ENCODE data around the gene ACTA1. TPM values are rescaled to one million over a fixed set of nuclear protein-coding genes. Genes with fewer than 3 reads are reported as not detected.

ACTA1 gene
- total and polyA plus RNA-seq, 2 donors (not counting 3 experiments of a cell fraction or from before 2014, with no cell fraction given): 0.22 to 0.33 TPM

DNA sequence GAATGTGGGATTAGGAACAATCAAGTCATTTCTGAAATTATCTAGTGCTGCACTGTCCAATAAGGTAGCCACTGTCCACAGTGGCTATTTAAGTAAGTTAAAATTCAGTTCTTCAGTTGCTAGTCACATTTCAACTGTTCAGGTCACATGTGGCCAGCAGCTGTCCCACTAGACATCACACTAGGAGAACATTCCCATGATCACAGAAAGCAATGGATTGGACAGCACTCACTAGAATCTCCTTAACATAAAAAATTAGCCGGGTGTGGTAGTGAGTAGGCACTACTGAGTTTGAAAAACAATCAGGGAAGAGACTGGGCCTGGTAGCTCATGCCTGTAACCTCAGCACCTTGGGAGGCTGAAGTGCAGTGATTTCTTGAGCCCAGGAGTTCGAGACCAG lies 40.6 kb upstream of the ACTA1 start:
- H3K9ac ChIP-seq (replicated peaks; ENCODE audit: extremely low read depth, insufficient read depth, low read length): no peak overlapping the region

More for the DNA sequence above, 40.6 kb upstream of the ACTA1 start:
- FAIRE-seq: no peak
- Histone ChIP-seq H3K9me3 (replicated peaks; ENCODE audit: control insufficient read depth, insufficient read depth, low read length) (no peaks in the 10 kb centered on the region), H3K9me1 (replicated peaks; ENCODE audit: control insufficient read depth, extremely low read depth, insufficient read depth, low read length) (no peaks in the 10 kb centered on the region), H3K4me3 (replicated peaks in 1 of 3; ENCODE audit: insufficient read depth in 1 of 3, low read depth in 1 of 3, low read length in 3 of 3) (no peak overlapping the region), H4K20me1 (replicated peaks; ENCODE audit: control insufficient read depth, extremely low read depth, insufficient read depth, low read length) (no peaks in the 10 kb centered on the region), H2AFZ (ENCODE audit: low read depth, low read length) (no peak overlapping the region), H3K36me3 (ENCODE audit: control insufficient read depth in 2 of 2, extremely low read depth in 1 of 2, insufficient read depth in 2 of 2, low read length in 2 of 2) (peaks cover 9 to 20% of the 10 kb centered on the region in 2 experiments), H3K4me1 (ENCODE audit: control insufficient read depth, extremely low read depth, insufficient read depth, low read length) (no peaks in the 10 kb centered on the region), H3K79me2 (ENCODE audit: control insufficient read depth, insufficient read depth, low read length) (no peaks in the 10 kb centered on the region), H3K27ac (ENCODE audit: insufficient read depth, low read depth, low read length) (no peak overlapping the region), H3K27me3 (ENCODE audit: control insufficient read depth in 2 of 2, insufficient read depth in 2 of 2, low read length in 2 of 2) (no peaks in the 10 kb centered on the region), H3K4me2 (ENCODE audit: insufficient read depth, low read length) (no peak overlapping the region)
- ChIA-PET CTCF (interaction anchor here (1.2 to 1.4 kb wide), 2 partner anchors 8 to 219 kb away, joined by 3 to 4 read pairs; no protein-coding TSS in a partner anchor), POLR2A (no interaction called here)
- DNase-seq (ENCODE audit: low read depth, low spot score): no peak
- dilution Hi-C loops (cut with MboI; ENCODE audit: extremely low pct_ligation_motif_present, low sequenced_read_pairs): no loop called here
- no TSS peak for BruUV-seq (replicated peaks)
- intact Hi-C loops (cut with micrococcal nuclease): no loop called here
- TF ChIP-seq, protein P1, sequence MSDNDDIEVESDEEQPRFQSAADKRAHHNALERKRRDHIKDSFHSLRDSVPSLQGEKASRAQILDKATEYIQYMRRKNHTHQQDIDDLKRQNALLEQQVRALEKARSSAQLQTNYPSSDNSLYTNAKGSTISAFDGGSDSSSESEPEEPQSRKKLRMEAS (IDR thresholded peaks at IDR 0.05; ENCODE audit: insufficient read depth, insufficient read length): no peak
- TF ChIP-seq POLR2AphosphoS5 (IDR thresholded peaks at IDR 0.05; ENCODE audit: insufficient read depth, low read depth, low read length): no peak
- TF ChIP-seq MYC (IDR thresholded peaks at IDR 0.05; ENCODE audit: low read depth, low read length): no peak
- TF ChIP-seq JUN (IDR thresholded peaks at IDR 0.05; ENCODE audit: borderline replicate concordance, insufficient read depth, insufficient read length, low read depth): no peak
- TF ChIP-seq EZH2 (IDR thresholded peaks at IDR 0.05; ENCODE audit: borderline replicate concordance, low read depth, low read length, severe bottlenecking): no peak
- TF ChIP-seq FOS (IDR thresholded peaks at IDR 0.05; ENCODE audit: borderline replicate concordance, insufficient read depth, low read length): no peak
- TF ChIP-seq POLR2A (IDR thresholded peaks at IDR 0.05; ENCODE audit: low read depth, low read length): no peak
- no peak for TF ChIP-seq GATA2 (IDR thresholded peaks at IDR 0.05; ENCODE audit: insufficient read depth, insufficient read length, low read depth, low read length)
- no peak for TF ChIP-seq CTCF (IDR thresholded peaks at IDR 0.05; ENCODE audit: extremely low read depth in 1 of 2, insufficient read depth in 1 of 2, low read depth in 1 of 2, low read length in 2 of 2)
